CD4-positive, alpha-beta T cell (primary cell): ENCODE data around the gene DUSP11. TPM values are rescaled to one million over a fixed set of nuclear protein-coding genes. Genes with fewer than 3 reads are reported as not detected.

Experiments
- ATAC-seq: fragments of 200-7000 bp; cut with Tn5 transposase; one replicate; pipeline ENCODE4 v1.10.0; 2022; ENCODE audit warnings: mild to moderate bottlenecking; ENCODE audit not compliant: poor library complexity
- CTCF ChIA-PET: fragments of 350-600 bp; sonication (Branson Sonifier 250); formaldehyde crosslinking; loops from one replicate; lab custom pipeline; 2021; ENCODE audit warnings: antibody characterized with exemption, inconsistent platforms; lab: Charles Lee
- POLR2A ChIA-PET: fragments of 350-600 bp; sonication (Branson Sonifier 250); formaldehyde crosslinking; loops from one replicate; lab custom pipeline; 2021; ENCODE audit warnings: antibody characterized with exemption, inconsistent platforms; lab: Charles Lee
- DNase-seq, 14 experiments: peaks; one replicate each; pipeline ENCODE4 v3.0.0-alpha.2; 2013 to 2020; ENCODE audit warnings: mixed read lengths in 2 of 14
- H3K27ac ChIP-seq, 2 donors: one replicate each; pipeline versions ENCODE4 v1.5.1 to v1.7.0; 2013; ENCODE audit warnings: low read length in 2 of 2, low read depth in 1 of 2, mild to moderate bottlenecking in 1 of 2
- H3K27me3 ChIP-seq, 2 experiments: 1 replicate in 1 of 2; 2 replicates in 1 of 2; pipeline versions ENCODE4 v1.6.1 to v1.7.0; 2013; ENCODE audit warnings: low read length in 2 of 2, control low read depth in 1 of 2, mild to moderate bottlenecking in 1 of 2, moderate library complexity in 1 of 2; ENCODE audit not compliant: insufficient read depth in 2 of 2, control insufficient read depth in 1 of 2
- H3K36me3 ChIP-seq: one replicate; pipeline ENCODE4 v1.6.1; 2013; ENCODE audit warnings: low read length, control low read depth; ENCODE audit not compliant: insufficient read depth
- H3K4me1 ChIP-seq: one replicate; pipeline ENCODE4 v1.6.1; 2013; ENCODE audit warnings: low read length, control low read depth; ENCODE audit not compliant: insufficient read depth
- H3K4me3 ChIP-seq: one replicate; pipeline ENCODE4 v1.5.1; 2013; ENCODE audit warnings: mild to moderate bottlenecking, low read length, moderate library complexity
- H3K9me3 ChIP-seq, 2 experiments: 1 replicate in 1 of 2; 2 replicates in 1 of 2; pipeline versions ENCODE4 v1.6.1 to v1.7.0; 2013; ENCODE audit warnings: low read length in 2 of 2, mild to moderate bottlenecking in 2 of 2, control low read depth in 1 of 2, moderate library complexity in 1 of 2; ENCODE audit not compliant: control insufficient read depth in 1 of 2, insufficient read depth in 1 of 2
- H3K27ac Mint-ChIP-seq: one replicate; pipeline ENCODE4 v1.8.0; 2020; ENCODE audit warnings: mixed read lengths
- H3K27me3 Mint-ChIP-seq: one replicate; pipeline ENCODE4 v1.8.0; 2021; ENCODE audit warnings: mixed read lengths
- H3K36me3 Mint-ChIP-seq: one replicate; pipeline ENCODE4 v1.8.0; 2021; ENCODE audit warnings: low read depth, mixed read lengths
- H3K4me1 Mint-ChIP-seq: one replicate; pipeline ENCODE4 v1.8.0; 2021; ENCODE audit warnings: low read depth, mixed read lengths
- H3K4me3 Mint-ChIP-seq: one replicate; pipeline ENCODE4 v1.8.0; 2020; ENCODE audit warnings: mild to moderate bottlenecking, mixed read lengths
- H3K9me3 Mint-ChIP-seq: one replicate; pipeline ENCODE4 v1.8.0; 2020; ENCODE audit warnings: mixed read lengths
- CTCF ChIP-seq: fragments of 200-600 bp; IDR thresholded peaks from one replicate; pipeline ENCODE4 v1.8.0; 2022; ENCODE audit warnings: antibody characterized with exemption, mild to moderate bottlenecking
- intact Hi-C, 2 experiments: fragments of 100-400 bp; cut with DNase I in 1 of 2; cut with micrococcal nuclease in 1 of 2; formaldehyde crosslinking; loops; one replicate each; pipeline versions ENCODE4 v1.15.1 to v1.9.0; 2023 to 2025; cut with DNase I, micrococcal nuclease
- total RNA-seq, 174 experiments: library from RNA in 2 of 174; stranded (reverse) in 2 of 174; gene quantifications; one replicate each; pipeline ENCODE4 v1.2.3 and lab custom pipeline; 2021 to 2026

DUSP11 gene
- total RNA-seq, 2 experiments from 2014 or later, result 57.1 to 61.5 TPM

- intact Hi-C loops, result loop anchor here (1.0 to 10.0 kb wide), 10 partner anchors 48 to 826 kb away; partner anchors contain the start of genes BOLA3 (in 2 of the 2), TET3 (in 2 of the 2), DGUOK (in 1 of the 2) and DUSP11 (in 1 of the 2)
- ChIA-PET POLR2A (interaction anchor here (0.7 to 1.5 kb wide), 20 partner anchors 11 to 672 kb away, joined by 3 to 27 read pairs (median 4); partner anchors contain the start of genes BOLA3, CCDC142, DUSP11 and MOB1A), CTCF (interaction anchor here (0.9 to 1.5 kb wide), 8 partner anchors 48 to 563 kb away, joined by 3 to 7 read pairs (median 4); partner anchors contain the start of genes BOLA3, MOB1A and MTHFD2)
- Mint-ChIP-seq H3K4me3 (peak overlapping the region; percentile 98), H3K9me3 (no peaks in the 10 kb centered on the region), H3K4me1 (peaks cover 61% of the 10 kb centered on the region), H3K27ac (peak overlapping the region; percentile 95), H3K36me3 (peaks cover 41% of the 10 kb centered on the region), H3K27me3 (no peaks in the 10 kb centered on the region)
- peak overlapping the region; percentile 90 to 97 for H3K27ac ChIP-seq
- no peaks in the 10 kb centered on the region for H3K9me3 ChIP-seq
- peak in 1 of 14 experiments; percentile 27 for DNase-seq
- no peaks in the 10 kb centered on the region for H3K27me3 ChIP-seq
- peak overlapping the region; percentile 83 for H3K4me3 ChIP-seq
- peaks cover 25% of the 10 kb centered on the region for H3K4me1 ChIP-seq
- ATAC-seq, result no peak
- peaks cover 17% of the 10 kb centered on the region for H3K36me3 ChIP-seq
- TF ChIP-seq CTCF, result no peak
Measured at GRCh38 chr2:73828389-73828817, 48.5 kb upstream of the DUSP11 start.

GRCh38 chr2:73827660-73828388 is 47.9 kb upstream of the DUSP11 start:
- no peak for ATAC-seq
- Mint-ChIP-seq H3K4me1 (peaks cover 59% of the 10 kb centered on the region), H3K4me3 (peak overlapping the region; percentile 98), H3K36me3 (peaks cover 35% of the 10 kb centered on the region), H3K9me3 (no peaks in the 10 kb centered on the region), H3K27ac (peak overlapping the region; percentile 42), H3K27me3 (no peaks in the 10 kb centered on the region)
- intact Hi-C loops, result loop anchor here (1.0 to 10.0 kb wide), 10 partner anchors 48 to 827 kb away; partner anchors contain the start of genes BOLA3 (in 2 of the 2), TET3 (in 2 of the 2), DGUOK (in 1 of the 2) and DUSP11 (in 1 of the 2)
- DNase-seq, result no peak
- Histone ChIP-seq H3K4me3 (peak overlapping the region; percentile 83), H3K36me3 (peaks cover 11% of the 10 kb centered on the region), H3K9me3 (no peaks in the 10 kb centered on the region), H3K27ac (peak overlapping the region; percentile 90 to 97), H3K27me3 (no peaks in the 10 kb centered on the region), H3K4me1 (peaks cover 25% of the 10 kb centered on the region)
- CTCF ChIA-PET, result interaction anchor here (0.9 to 1.5 kb wide), 11 partner anchors 11 to 564 kb away, joined by 3 to 7 read pairs (median 3); partner anchors contain the start of genes BOLA3, MOB1A and MTHFD2
- no peak for TF ChIP-seq CTCF
- POLR2A ChIA-PET, result interaction anchor here (0.7 to 1.5 kb wide), 19 partner anchors 11 to 655 kb away, joined by 3 to 27 read pairs (median 4); partner anchors contain the start of genes BOLA3, CCDC142, DUSP11 and MOB1A

GRCh38 chr2:73827018-73827417 is 47.1 kb upstream of the DUSP11 start:
- no peaks in the 10 kb centered on the region for H3K9me3 ChIP-seq
- Mint-ChIP-seq H3K9me3 (no peaks in the 10 kb centered on the region), H3K4me1 (peaks cover 54% of the 10 kb centered on the region), H3K36me3 (peaks cover 28% of the 10 kb centered on the region), H3K27me3 (no peaks in the 10 kb centered on the region), H3K27ac (peak overlapping the region; percentile 42), H3K4me3 (peak overlapping the region; percentile 98)
- H3K4me3 ChIP-seq, result no peak overlapping the region
- H3K27ac ChIP-seq, result no peak overlapping the region
- CTCF ChIA-PET, result interaction anchor here (0.9 to 1.1 kb wide), 4 partner anchors 12 to 565 kb away, joined by 3 to 6 read pairs (median 3); partner anchors contain the start of gene BOLA3
- peak; percentile 14 for TF ChIP-seq CTCF
- no peak for ATAC-seq
- H3K27me3 ChIP-seq, result no peaks in the 10 kb centered on the region
- H3K36me3 ChIP-seq, result peaks cover 5% of the 10 kb centered on the region
- POLR2A ChIA-PET, result no interaction called here
- H3K4me1 ChIP-seq, result peaks cover 25% of the 10 kb centered on the region
- DNase-seq, result peak in 3 of 14 experiments; percentile 25 to 37 (median 36)
- intact Hi-C loops, result loop anchor here (10.0 kb wide), 9 partner anchors 98 to 828 kb away; partner anchors contain the start of genes BOLA3 (in 2 of the 2), TET3 (in 2 of the 2), DGUOK (in 1 of the 2) and SEMA4F (in 1 of the 2)
